Inflammatory macrophage treated with lipopolysaccharide for 4 hours (primary cell): ENCODE data around the gene MRAP2.
"Not testable (repeated sequence)": the region's sequence is repeated elsewhere in the genome, so short reads cannot be mapped to it uniquely, and the experiment has no call there.

Experiments used
- DNase-seq: peaks from one replicate; pipeline ENCODE4 v3.0.0-alpha.2; 2020

Gene MRAP2

DNA sequence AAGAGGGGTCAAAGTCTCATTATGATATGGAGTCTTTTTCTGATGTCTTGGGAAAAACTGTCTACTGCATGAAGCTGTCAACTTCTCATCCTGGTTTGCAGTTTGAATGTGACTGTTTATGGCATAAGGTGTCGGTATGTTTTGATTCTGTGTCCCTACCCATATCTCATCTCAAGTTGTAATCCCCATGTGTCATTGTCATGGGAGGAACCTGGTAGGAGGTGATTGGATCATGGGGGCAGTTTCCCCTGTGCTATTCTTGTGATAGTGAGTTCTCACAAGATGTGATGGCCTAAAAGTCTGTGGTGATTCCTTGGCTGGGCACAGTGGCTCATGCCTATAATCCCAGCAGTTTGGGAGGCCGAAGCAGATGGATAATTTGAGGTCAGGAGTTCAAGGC, 47.6 kb downstream of the MRAP2 start:
- DNase-seq, result no peak

DNA sequence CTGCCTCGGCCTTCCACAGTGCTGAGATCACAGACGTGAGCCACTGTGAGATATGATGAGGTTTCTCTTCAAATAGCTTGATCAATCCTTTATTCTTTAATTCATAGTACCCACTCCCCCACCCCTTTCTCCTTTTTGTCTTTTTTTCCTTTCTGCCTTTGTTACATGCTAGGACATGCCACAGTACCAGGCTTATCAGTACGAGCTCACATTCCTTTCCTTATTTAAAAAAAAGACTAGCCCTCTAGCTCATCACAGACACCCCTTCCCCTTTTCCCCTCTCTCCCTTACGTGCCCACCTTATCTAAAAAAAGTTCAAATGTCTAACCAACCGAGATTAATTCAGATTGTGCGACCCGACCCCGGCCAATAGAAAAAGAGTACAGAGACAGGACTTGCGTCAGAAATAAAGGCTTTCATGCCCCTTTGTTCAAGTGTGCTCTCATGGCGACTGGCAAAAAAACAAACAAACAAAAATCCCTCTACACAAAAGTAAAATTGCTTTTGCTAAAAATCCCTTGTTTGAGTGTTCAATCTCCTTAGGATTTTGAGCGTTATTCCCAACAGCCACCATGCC, 49.2 kb downstream of the MRAP2 start:
- no peak for DNase-seq

DNA sequence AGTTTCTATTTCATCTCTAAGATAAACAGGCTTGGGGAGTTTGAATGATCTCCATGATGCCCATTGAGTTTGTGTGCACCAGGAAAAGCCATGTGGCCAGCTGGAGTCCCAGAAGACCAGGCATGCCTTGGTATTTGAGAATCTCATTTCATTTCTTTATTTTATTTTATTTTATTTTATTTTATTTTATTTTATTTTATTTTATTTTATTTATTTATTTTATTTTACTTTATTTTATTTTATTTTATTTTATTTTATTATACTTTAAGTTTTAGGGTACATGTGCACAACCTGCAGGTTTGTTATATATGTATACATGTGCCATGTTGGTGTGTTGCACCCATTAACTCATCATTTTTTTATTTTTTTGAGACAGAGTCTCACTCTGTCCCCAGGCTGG, 51.1 kb downstream of the MRAP2 start:
- DNase-seq, result not testable (repeated sequence)

DNA sequence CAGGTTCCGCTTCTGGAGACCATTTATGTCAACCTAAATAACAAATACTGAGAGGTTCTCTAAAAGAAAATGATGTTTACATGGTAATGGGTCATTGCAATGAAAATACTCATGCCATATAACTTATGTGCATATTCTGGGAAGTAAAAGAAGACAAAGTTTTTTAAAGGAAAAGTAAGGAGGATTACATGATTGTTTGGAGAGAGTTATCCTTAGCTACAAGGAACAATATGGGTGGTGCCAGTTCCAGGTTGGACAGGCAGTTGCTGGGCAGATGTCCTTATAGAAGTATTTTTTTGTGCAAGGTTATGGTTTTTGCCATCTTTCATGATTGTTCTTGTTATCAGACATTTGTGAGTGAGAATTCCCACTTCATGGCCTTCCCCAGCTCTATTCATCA, 52.5 kb downstream of the MRAP2 start:
- DNase-seq, result no peak

- no peak for DNase-seq
Measured at GRCh38 chr6:84086545-84087429, 53.2 kb downstream of the MRAP2 start.

DNA sequence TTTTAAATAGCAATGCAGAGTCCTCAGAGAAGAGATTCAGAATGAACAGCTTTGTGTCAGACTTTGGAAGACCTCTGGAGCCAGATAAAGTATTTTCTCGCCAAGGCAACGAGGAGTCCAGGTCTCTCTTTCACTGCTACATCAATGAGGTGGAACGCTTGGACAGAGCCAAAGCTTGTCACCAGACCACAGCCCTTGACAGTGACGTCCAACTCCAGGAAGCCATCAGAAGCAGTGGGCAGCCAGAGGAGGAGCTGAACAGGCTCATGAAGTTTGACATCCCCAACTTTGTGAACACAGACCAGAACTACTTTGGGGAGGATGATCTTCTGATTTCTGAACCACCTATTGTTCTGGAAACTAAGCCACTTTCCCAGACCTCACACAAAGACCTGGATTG, 55.5 kb downstream of the MRAP2 start:
- DNase-seq, result no peak

- no peak for DNase-seq
Measured at GRCh38 chr6:84089552-84089951, 56.0 kb downstream of the MRAP2 start.

DNA sequence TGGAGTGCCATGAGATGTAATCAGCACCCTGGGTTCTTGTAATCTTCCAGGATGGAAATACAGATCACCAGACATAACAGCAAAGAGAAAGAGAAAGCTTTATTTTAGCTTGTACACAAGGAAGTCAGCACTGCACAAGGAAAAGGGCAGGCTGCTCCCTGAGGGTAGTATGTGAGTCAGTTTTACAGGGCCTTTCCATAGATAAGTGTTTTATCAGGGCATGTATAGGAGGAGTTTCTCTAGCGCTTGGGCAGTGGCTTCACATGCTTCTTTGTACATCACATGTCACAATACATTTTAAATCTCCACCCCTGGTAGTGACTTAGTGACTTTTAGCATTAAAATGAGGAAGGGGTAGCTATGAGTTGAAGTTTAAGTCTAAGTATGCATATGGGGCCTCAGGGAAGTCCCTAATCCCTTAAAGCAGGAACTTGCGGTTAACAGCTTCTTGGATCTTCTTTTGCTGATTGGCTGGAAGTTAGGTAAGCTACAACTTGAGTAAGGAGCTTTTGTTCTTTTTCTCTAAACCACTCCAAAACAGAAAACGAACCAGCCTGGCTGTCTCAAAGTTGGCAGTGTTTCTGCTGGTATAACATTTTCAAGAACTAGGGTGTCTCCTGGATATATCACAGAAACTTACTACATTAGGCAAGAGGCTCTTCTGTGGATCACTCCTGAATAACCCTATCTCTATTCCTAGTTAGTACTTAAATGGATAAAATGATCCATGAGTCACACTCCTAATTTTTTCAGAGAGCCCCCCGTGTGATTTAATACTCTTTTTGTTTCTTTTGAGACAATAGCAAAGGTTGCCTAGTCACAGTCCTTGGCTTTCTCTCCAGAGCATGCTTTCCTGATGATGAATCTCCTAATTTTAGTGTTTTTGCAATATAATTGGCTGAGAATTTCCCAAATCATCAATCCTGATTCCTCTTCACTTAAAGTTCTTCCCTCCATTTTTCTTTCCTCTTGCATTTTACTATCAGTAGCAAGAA, 60.2 kb downstream of the MRAP2 start:
- peak; percentile 72 for DNase-seq

DNA sequence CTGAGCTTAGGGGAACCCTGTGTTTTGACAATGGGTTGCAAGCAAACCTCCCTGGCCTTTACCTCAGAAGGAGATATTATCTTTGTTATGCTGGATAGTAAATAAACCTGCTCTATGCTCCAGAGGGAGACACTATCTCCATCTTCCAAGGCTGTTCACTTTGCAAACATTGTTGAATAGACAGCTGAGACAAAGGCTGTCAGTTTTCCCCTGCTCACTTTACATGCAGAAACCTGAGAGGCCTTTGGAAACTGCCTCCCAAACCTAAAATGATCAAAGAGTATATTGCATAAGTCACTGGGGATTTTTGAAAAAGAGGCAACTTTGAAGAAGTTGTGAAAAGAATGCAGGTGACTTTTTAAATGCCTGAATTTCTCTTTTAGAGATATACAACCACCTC, 61.6 kb downstream of the MRAP2 start:
- no peak for DNase-seq

- DNase-seq, result no peak
Measured at GRCh38 chr6:84103029-84103428, 69.5 kb downstream of the MRAP2 start.

DNA sequence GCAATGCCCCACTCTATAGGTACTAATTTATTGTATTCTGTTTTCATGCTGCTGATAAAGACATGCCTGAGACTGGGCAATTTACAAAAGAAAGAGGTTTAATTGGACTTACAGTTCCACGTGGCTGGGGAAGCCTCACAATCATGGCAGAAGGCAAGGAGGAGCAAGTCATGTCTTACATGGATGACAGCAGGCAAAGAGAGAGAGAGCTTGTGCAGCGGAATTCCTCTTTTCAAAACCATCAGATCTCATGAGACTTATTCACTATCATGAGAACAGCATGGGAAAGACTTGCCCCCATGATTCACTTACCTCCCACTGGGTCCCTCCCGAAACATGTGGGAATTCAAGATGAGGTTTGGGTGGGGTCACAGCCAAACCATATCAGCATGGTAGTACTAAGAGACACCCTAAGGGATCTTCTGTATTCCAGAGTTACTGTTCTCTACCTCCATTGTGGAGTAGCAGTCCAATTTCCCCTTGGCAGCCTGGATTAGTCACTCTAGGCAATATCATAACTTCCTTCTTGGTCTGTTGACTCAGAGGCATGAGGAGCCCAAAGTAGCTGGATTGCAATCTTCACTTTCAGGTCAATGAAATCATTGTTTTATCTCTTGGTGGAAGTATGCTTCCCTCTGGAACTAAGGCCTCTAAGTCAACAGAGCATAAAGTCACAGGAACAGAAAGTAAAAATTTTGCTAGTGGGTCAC, 71.8 kb downstream of the MRAP2 start:
- peak; percentile 87 for DNase-seq

DNA sequence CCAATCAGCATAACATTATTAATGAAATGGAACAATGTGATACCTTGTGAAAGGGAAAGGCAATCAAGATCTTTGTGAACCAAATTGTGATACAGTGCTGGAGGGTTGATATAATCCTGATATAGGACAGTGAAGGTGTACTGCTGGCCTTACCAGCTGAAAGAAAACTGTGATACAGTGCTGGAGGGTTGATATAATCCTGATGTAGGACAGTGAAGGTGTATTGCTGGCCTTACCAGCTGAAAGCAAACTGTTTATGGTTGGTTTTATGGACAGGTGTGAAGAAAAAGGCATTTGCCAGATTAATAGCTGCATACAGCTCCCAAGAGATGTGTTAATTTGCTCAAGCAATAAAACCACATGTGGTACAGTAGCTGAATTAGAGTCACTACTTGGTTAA, 73.9 kb downstream of the MRAP2 start:
- DNase-seq, result no peak

GRCh38 chr6:84111351-84111750, 77.8 kb downstream of the MRAP2 start:
- DNase-seq, result not testable (repeated sequence)

- not testable (repeated sequence) for DNase-seq
Measured at GRCh38 chr6:84114933-84115594, 81.5 kb downstream of the MRAP2 start.

DNA sequence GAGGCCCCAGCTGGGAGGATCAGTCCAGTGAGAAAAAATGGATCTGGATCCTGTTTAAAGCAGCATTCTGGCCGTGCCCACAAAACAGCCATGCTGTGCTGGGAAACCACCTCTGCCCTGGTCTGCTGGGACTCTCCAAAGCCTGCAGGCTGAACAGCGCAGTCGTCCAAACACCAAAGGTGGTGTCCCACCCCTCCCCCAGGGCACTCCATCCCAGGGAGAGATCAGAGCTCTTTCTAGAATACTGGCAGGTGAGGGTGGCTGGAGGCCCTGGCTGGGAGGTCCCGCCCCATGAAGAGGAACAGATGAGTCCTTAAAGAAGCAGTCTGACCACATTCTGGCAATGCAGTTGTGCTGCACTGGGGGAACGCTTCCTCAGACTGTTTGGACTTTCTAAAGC, 84.6 kb downstream of the MRAP2 start:
- DNase-seq, result no peak

- DNase-seq, result no peak
Measured at GRCh38 chr6:84119277-84119676, 85.7 kb downstream of the MRAP2 start.

GRCh38 chr6:84123186-84123585, 89.6 kb downstream of the MRAP2 start:
- DNase-seq, result no peak

- DNase-seq, result not testable (repeated sequence)
Measured at GRCh38 chr6:84129588-84129987, 96.0 kb downstream of the MRAP2 start.

DNA sequence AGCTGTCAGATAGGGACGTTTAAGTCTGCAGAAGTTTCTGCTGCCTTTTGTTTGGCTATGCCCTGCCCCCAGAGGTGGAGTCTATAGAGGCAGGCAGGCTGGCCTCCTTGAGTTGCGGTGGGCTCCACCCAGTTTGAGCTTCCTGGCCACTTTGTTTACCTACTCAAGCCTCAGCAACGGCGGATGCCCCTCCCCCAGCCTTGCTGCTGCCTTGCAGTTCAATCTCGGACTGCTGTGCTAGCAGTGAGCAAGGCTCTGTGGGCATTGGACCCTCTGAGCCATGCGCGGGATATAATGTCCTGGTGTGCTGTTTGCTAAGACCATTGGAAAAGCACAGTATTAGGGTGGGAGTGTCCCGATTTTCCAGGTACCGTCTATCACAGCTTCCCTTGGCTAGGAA, 99.8 kb downstream of the MRAP2 start:
- not testable (repeated sequence) for DNase-seq

DNA sequence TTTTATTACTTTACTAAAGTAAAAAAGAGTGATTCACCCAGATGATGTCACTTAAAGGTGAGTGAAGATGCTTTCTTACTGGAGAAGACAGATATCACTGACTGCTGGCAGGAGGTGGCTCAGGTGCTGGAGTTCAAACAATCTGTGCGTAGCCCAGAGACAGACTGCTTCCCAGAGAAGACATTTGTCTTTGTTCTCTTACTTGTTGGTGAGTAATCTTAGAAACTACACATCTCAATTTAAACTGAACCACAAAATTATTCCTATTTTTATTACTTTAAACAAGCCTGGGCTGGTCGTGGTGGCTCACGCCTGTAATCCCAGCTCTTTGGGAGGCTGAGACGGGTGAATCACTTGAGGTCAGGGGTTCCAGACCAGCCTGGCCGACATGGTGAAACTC, 101.7 kb downstream of the MRAP2 start:
- no peak for DNase-seq

- no peak for DNase-seq
Measured at GRCh38 chr6:84136364-84137050, 102.9 kb downstream of the MRAP2 start.

DNA sequence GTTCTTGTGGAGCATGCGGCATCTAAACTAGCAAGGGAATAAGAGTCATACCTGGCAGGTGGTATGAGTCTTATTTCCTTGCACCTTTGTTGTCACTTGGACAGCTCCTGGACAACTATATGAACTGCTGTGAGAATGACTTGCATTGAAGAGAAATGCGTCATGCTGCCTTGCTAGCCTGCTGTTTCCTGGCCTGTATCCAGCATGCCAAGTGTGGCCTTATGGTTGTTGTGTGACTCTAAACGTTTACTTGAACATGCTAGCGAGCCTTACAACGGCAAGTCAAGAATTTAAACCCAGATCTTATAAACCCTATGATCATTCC, 103.4 kb downstream of the MRAP2 start:
- DNase-seq, result no peak
